GM11168 (cell line): ENCODE measurements around the gene GPHN.

Source experiments
- in situ Hi-C: fragments of 300-500 bp; cut with MboI; formaldehyde crosslinking; loops from one replicate; pipeline ENCODE4 v1.12.0; 2022; ENCODE audit warnings: low sequenced_read_pairs; ENCODE audit not compliant: unreplicated experiment

The GPHN gene

GRCh38 chr14:66507722-66508546 lies at the start of gene GPHN:
Gene GPHN, plus strand, starts transcription at chr14:66508147.
- in situ Hi-C loops = no loop called here

GRCh38 chr14:66459603-66460002 lies 48.3 kb upstream of the GPHN start:
- in situ Hi-C loops = no loop called here

GRCh38 chr14:66464261-66464660 lies 43.7 kb upstream of the GPHN start:
- in situ Hi-C loops = no loop called here

GRCh38 chr14:66468778-66469367 lies 39.1 kb upstream of the GPHN start:
- in situ Hi-C loops = no loop called here

- in situ Hi-C loops = no loop called here
Measured at GRCh38 chr14:66471584-66471983, 36.4 kb upstream of the GPHN start.

- in situ Hi-C loops = no loop called here
Measured at GRCh38 chr14:66472251-66472650, 35.7 kb upstream of the GPHN start.

- in situ Hi-C loops = no loop called here
Measured at GRCh38 chr14:66473223-66473622, 34.7 kb upstream of the GPHN start.

GRCh38 chr14:66476964-66477363 lies 31.0 kb upstream of the GPHN start:
- in situ Hi-C loops = loop anchor here (25.0 kb wide), 1 partner anchor 660 kb away; no protein-coding TSS in a partner anchor

GRCh38 chr14:66477567-66477966 lies 30.4 kb upstream of the GPHN start:
- in situ Hi-C loops = loop anchor here (25.0 kb wide), 1 partner anchor 660 kb away; no protein-coding TSS in a partner anchor

GRCh38 chr14:66482873-66483272 lies 25.1 kb upstream of the GPHN start:
- in situ Hi-C loops = loop anchor here (25.0 kb wide), 1 partner anchor 654 kb away; no protein-coding TSS in a partner anchor

GRCh38 chr14:66483322-66483721 lies 24.6 kb upstream of the GPHN start:
- in situ Hi-C loops = loop anchor here (25.0 kb wide), 1 partner anchor 654 kb away; no protein-coding TSS in a partner anchor

GRCh38 chr14:66485029-66485428 lies 22.9 kb upstream of the GPHN start:
- in situ Hi-C loops = loop anchor here (25.0 kb wide), 1 partner anchor 652 kb away; no protein-coding TSS in a partner anchor

GRCh38 chr14:66485910-66486421 lies 22.0 kb upstream of the GPHN start, which contains the start of gene CCDC196:
Gene CCDC196, plus strand, starts transcription at chr14:66486371. Its CDS starts 132 bp downstream, at chr14:66486503.
- in situ Hi-C loops = loop anchor here (25.0 kb wide), 1 partner anchor 651 kb away; no protein-coding TSS in a partner anchor

- in situ Hi-C loops = loop anchor here (25.0 kb wide), 1 partner anchor 650 kb away; no protein-coding TSS in a partner anchor
Measured at GRCh38 chr14:66487164-66487563, 20.8 kb upstream of the GPHN start.

GRCh38 chr14:66490143-66491111 lies 17.5 kb upstream of the GPHN start:
- in situ Hi-C loops = loop anchor here (25.0 kb wide), 1 partner anchor 647 kb away; no protein-coding TSS in a partner anchor

- in situ Hi-C loops = loop anchor here (25.0 kb wide), 1 partner anchor 644 kb away; no protein-coding TSS in a partner anchor
Measured at GRCh38 chr14:66493750-66494149, 14.2 kb upstream of the GPHN start.

- in situ Hi-C loops = loop anchor here (25.0 kb wide), 1 partner anchor 642 kb away; no protein-coding TSS in a partner anchor
Measured at GRCh38 chr14:66495218-66496098, 12.5 kb upstream of the GPHN start.

- in situ Hi-C loops = loop anchor here (25.0 kb wide), 1 partner anchor 641 kb away; no protein-coding TSS in a partner anchor
Measured at GRCh38 chr14:66496188-66496807, 11.6 kb upstream of the GPHN start.
